CD4-positive, alpha-beta memory T cell (primary cell): Measurements from ENCODE around the gene CLN6. TPM values are rescaled to one million over a fixed set of nuclear protein-coding genes. Genes with fewer than 3 reads are reported as not detected.

Experiments
- CTCF ChIA-PET: fragments of 350-600 bp; sonication (Branson Sonifier 250); formaldehyde crosslinking; loops from one replicate; lab custom pipeline; 2021; ENCODE audit warnings: inconsistent platforms; ENCODE audit not compliant: partially characterized antibody; lab: Charles Lee
- POLR2A ChIA-PET: fragments of 350-600 bp; sonication (Branson Sonifier 250); formaldehyde crosslinking; loops from one replicate; lab custom pipeline; 2021; ENCODE audit not compliant: partially characterized antibody; lab: Charles Lee
- DNase-seq, 5 donors: peaks; one replicate each; pipeline versions ENCODE4 v3.0.0 to v3.0.0-alpha.2; 2020 to 2022; ENCODE audit warnings: mixed read lengths in 1 of 5
- H3K27ac ChIP-seq: one replicate; pipeline ENCODE4 v1.7.0; 2013; ENCODE audit warnings: low read depth, low read length
- H3K27me3 ChIP-seq: 2 replicates; pipeline ENCODE4 v1.7.0; 2013; ENCODE audit warnings: mild to moderate bottlenecking, low read length, moderate library complexity; ENCODE audit not compliant: insufficient read depth
- H3K36me3 ChIP-seq: 2 replicates; pipeline ENCODE4 v1.7.0; 2013; ENCODE audit warnings: mild to moderate bottlenecking, low read length, moderate library complexity; ENCODE audit not compliant: insufficient read depth
- H3K4me1 ChIP-seq: 2 replicates; pipeline ENCODE4 v1.7.0; 2013; ENCODE audit warnings: mild to moderate bottlenecking, low read length, moderate library complexity; ENCODE audit not compliant: insufficient read depth
- H3K4me3 ChIP-seq, 2 donors: one replicate each; pipeline ENCODE4 v1.7.0; 2013; ENCODE audit warnings: low read length in 2 of 2, mild to moderate bottlenecking in 1 of 2
- H3K9me3 ChIP-seq, 2 donors: one replicate each; pipeline ENCODE4 v1.7.0; 2013; ENCODE audit warnings: low read length in 2 of 2, control low read depth in 1 of 2; ENCODE audit not compliant: control insufficient read depth in 1 of 2
- H3K27ac Mint-ChIP-seq, 7 donors: one replicate each; pipeline ENCODE4 v1.8.0; 2020 to 2021; ENCODE audit warnings: mixed read lengths in 7 of 7, mild to moderate bottlenecking in 6 of 7, inconsistent platforms in 3 of 7, moderate library complexity in 3 of 7
- H3K27me3 Mint-ChIP-seq, 2 donors: one replicate each; pipeline ENCODE4 v1.8.0; 2020 to 2021; ENCODE audit warnings: mixed read lengths in 2 of 2
- H3K36me3 Mint-ChIP-seq, 2 donors: one replicate each; pipeline ENCODE4 v1.8.0; 2020 to 2021; ENCODE audit warnings: mixed read lengths in 2 of 2, inconsistent platforms in 1 of 2, mild to moderate bottlenecking in 1 of 2
- H3K4me1 Mint-ChIP-seq, 4 donors: one replicate each; pipeline ENCODE4 v1.8.0; 2020 to 2021; ENCODE audit warnings: mixed read lengths in 4 of 4, mild to moderate bottlenecking in 1 of 4
- H3K4me3 Mint-ChIP-seq, 8 donors: one replicate each; pipeline ENCODE4 v1.8.0; 2020 to 2021; ENCODE audit warnings: mixed read lengths in 8 of 8, mild to moderate bottlenecking in 7 of 8, moderate library complexity in 6 of 8, inconsistent platforms in 3 of 8
- H3K9me3 Mint-ChIP-seq, 8 donors: one replicate each; pipeline ENCODE4 v1.8.0; 2020 to 2021; ENCODE audit warnings: mixed read lengths in 8 of 8, mild to moderate bottlenecking in 5 of 8, inconsistent platforms in 3 of 8, moderate library complexity in 1 of 8
- intact Hi-C: fragments of 100-400 bp; cut with micrococcal nuclease; formaldehyde crosslinking; loops from one replicate; pipeline ENCODE4 v1.15.1; 2023
- polyA plus RNA-seq, 2 donors: library from polyadenylated mRNA; unstranded; fragments of 300-500 nt; fragmentation: Illumina TruSeq; gene quantifications; one replicate each; pipeline ENCODE4 v1.2.3, GENCODE V29; 2021
- total RNA-seq, 2 experiments: library from RNA; stranded (reverse); gene quantifications; one replicate each; pipeline ENCODE4 v1.2.3, GENCODE V29; 2021

Gene CLN6
- total RNA-seq (10 to 100 TPM; 14.5 to 15.6 TPM), polyA plus RNA-seq (1 to 10 TPM; 2.2 to 2.6 TPM)

DNA sequence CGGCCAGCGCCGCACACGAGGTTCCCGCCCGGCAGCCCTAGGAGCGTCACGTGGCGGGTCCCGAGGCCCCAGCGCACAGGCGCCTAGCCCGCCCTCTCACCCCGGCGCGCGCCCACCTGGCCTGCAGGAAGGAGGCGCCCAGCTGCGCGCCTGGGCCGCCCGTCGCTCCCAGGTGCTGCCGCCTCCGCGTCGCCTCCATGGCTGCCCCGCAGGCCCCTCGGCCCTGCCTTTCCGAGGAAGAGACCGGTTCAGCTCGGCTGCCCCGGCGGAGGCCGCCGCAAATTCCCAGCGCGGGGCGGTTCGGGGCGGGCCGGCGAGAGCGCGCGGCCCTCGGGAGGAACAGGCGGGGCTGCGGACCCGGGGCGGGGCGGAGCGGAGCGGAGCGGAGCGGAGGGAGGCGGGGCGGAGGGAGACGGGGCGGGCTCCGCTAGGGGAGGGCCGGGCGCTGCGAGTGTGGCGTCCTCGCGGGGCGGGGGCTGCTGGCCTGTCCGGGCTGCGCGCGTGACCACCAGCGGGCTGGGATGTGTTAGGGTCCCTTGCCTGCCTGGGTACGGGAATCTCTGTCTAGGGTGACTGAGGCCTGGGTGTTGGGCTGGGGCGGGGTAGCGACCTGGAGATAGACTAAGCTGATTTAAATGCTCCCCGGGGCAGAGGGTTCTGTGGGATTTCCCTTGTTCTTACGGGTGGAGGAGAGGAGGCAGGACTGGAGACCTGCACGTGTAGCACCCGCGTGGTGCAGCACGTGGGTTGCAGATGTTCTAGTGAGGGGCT is at the start of gene CLN6:
Gene CLN6 (minus strand): TSS at position 343 of the 771 bp plus-strand sequence. CDS start 144 bp downstream, at position 199.
- peak within 1 kb of the TSS; percentile 57 for H3K27ac ChIP-seq
- DNase-seq, result peak; percentile 78 to 89 (median 84)
- no peaks in the 10 kb centered on the region for H3K9me3 Mint-ChIP-seq
- H3K4me3 Mint-ChIP-seq, result peak within 1 kb of the TSS; percentile 90 to 99 (median 92)
- peaks cover 20% of the 10 kb centered on the region for H3K4me1 ChIP-seq
- H3K27me3 Mint-ChIP-seq, result no peaks in the 10 kb centered on the region
- H3K36me3 ChIP-seq, result no peaks in the 10 kb centered on the region
- POLR2A ChIA-PET, result interaction anchor here (0.8 to 4.8 kb wide), 8 partner anchors 14 to 389 kb away, joined by 3 to 42 read pairs (median 4); partner anchors contain the start of genes FEM1B and PIAS1
- intact Hi-C loops, result loop anchor here (1.0 kb wide), 2 partner anchors 48 to 175 kb away; partner anchors contain the start of genes FEM1B and PIAS1
- H3K27me3 ChIP-seq, result no peaks in the 10 kb centered on the region
- H3K9me3 ChIP-seq, result no peaks in the 10 kb centered on the region
- CTCF ChIA-PET, result interaction anchor here (1.1 to 2.0 kb wide), 4 partner anchors 19 to 367 kb away, joined by 3 to 9 read pairs (median 3); partner anchors contain the start of gene FEM1B
- H3K4me3 ChIP-seq, result peak within 1 kb of the TSS; percentile 78 to 91
- peaks cover 20 to 30% (median 25%) of the 10 kb centered on the region in 4 donors for H3K4me1 Mint-ChIP-seq
- H3K36me3 Mint-ChIP-seq, result peaks cover 0 to 3% of the 10 kb centered on the region in 2 donors
- peak within 1 kb of the TSS; percentile 80 to 98 (median 97) for H3K27ac Mint-ChIP-seq

DNA sequence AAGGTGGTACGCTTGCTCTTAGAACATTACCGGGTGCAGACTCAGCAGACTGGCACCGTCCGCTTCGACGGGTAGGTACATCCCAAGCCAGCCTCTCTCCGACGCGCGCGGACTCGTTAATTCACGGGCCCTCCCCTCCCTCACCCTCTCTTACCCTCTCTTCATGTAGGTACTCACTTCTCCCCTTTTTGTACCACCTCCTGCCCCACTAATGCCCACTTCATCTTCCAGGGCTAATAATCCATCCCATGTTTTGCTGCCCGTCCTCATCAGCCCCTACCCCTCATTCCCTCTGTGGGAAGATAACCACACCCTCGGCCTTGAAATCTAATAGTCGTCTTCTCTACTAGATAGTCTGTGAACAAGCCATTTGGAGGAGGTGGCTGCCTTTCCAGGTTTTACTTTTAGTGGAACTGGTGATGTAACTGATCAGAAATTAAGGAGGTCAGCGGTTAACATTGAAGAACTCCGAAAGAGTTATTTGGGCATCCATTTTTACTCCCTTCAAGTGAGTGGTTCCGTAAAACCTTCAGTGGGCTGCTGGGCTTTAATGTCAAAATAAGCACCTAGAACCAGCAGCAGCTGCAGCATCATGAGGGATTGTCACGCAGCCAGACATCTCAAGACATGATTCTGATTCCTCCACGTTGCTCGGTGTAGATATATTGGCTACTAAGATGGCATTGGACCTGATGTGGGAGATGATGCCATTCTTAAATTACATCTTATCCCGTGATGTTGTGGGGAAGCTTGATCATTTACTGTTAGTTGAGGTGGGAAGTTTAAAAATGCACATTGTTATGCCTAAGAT is 49.3 kb upstream of the CLN6 start:
- Mint-ChIP-seq H3K27me3 (no peaks in the 10 kb centered on the region), H3K36me3 (peaks cover 7 to 26% of the 10 kb centered on the region in 2 donors), H3K9me3 (no peaks in the 10 kb centered on the region), H3K4me3 (peak overlapping the region; percentile 89 to 99 (median 96)), H3K4me1 (peaks cover 42 to 60% (median 48%) of the 10 kb centered on the region in 4 donors), H3K27ac (peak overlapping the region; percentile 91 to 98 (median 96))
- Histone ChIP-seq H3K36me3 (no peaks in the 10 kb centered on the region), H3K27ac (peak overlapping the region; percentile 90), H3K4me3 (peak overlapping the region; percentile 59 to 87), H3K27me3 (no peaks in the 10 kb centered on the region), H3K9me3 (no peaks in the 10 kb centered on the region), H3K4me1 (peaks cover 60% of the 10 kb centered on the region)
- peak in 2 of 5 donors; percentile 4 to 56 for DNase-seq
- ChIA-PET CTCF (interaction anchor here (1.3 to 3.0 kb wide), 3 partner anchors 13 to 28 kb away, joined by 4 to 19 read pairs (median 13); no protein-coding TSS in a partner anchor), POLR2A (interaction anchor here (1.2 to 3.7 kb wide), 12 partner anchors 9 to 540 kb away, joined by 3 to 60 read pairs (median 12); partner anchors contain the start of gene CLN6)
- intact Hi-C loops, result loop anchor here (5.0 kb wide), 2 partner anchors 736 to 1134 kb away; partner anchors contain the start of genes KIF23 and MAP2K5

DNA sequence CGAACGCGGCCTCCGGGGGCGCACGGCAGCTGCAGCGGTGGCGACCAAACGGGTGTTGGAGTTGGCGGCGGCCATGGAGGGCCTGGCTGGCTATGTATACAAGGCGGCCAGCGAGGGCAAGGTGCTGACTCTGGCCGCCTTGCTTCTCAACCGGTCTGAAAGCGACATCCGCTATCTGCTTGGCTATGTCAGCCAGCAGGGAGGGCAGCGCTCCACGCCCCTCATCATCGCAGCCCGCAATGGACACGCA is 48.7 kb upstream of the CLN6 start:
- Mint-ChIP-seq H3K27ac (peak overlapping the region; percentile 91 to 98 (median 96)), H3K36me3 (peaks cover 7 to 26% of the 10 kb centered on the region in 2 donors), H3K27me3 (no peaks in the 10 kb centered on the region), H3K4me1 (peaks cover 41 to 60% (median 48%) of the 10 kb centered on the region in 4 donors), H3K9me3 (no peaks in the 10 kb centered on the region), H3K4me3 (peak overlapping the region; percentile 89 to 99 (median 96))
- intact Hi-C loops, result loop anchor here (5.0 kb wide), 2 partner anchors 736 to 1134 kb away; partner anchors contain the start of genes KIF23 and MAP2K5
- Histone ChIP-seq H3K36me3 (no peaks in the 10 kb centered on the region), H3K27ac (peak overlapping the region; percentile 90), H3K27me3 (no peaks in the 10 kb centered on the region), H3K4me1 (peaks cover 58% of the 10 kb centered on the region), H3K9me3 (no peaks in the 10 kb centered on the region), H3K4me3 (peak overlapping the region; percentile 59 to 87)
- CTCF ChIA-PET, result interaction anchor here (1.3 to 2.5 kb wide), 5 partner anchors 14 to 49 kb away, joined by 4 to 13 read pairs (median 9); partner anchors contain the start of gene CLN6
- POLR2A ChIA-PET, result interaction anchor here (1.2 to 3.7 kb wide), 15 partner anchors 10 to 736 kb away, joined by 3 to 60 read pairs (median 12); partner anchors contain the start of genes CLN6, MAP2K5 and PIAS1
- DNase-seq, result no peak

DNA sequence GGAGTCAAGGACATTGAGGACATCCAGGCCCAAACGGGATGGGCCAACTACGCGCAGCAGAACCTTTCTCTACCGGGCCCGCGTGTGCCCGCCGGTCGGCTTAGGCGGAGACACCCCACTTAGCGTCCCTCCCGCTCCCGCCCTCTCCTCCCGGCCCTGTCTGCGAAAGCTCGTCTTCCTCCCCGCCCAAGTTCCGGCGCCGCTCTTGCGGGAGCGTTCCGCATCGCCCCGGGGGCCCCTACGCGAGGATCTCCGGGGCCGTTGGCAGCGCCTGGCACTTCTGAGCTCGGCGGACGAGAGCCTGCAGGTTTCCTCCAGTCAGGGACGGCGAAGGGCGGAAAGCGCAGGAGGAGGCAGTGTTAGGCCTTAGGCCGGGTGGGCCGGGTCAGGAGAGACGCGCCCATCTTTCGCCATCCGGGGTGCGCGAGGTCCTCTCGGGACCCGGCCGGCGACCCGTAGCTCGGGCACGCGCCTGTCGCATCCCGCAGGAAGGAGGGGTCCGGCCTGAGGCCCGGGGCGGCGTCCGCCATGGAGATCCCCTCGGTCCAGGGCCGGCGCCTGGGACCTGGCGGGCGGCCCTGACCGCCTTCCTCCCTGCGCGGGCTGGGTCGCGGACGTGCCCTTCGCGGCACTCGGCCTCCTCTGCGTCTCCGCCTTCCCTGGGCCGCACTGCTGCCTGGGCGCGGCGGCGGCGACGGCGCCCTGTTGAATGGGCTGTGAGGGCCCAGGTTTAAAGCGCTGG is 48.2 kb upstream of the CLN6 start, which contains the start of gene FEM1B:
Gene FEM1B (plus strand): TSS at position 143 of the 742 bp plus-strand sequence. CDS start 673 bp downstream, outside the sequence.
- peak; percentile 90 to 94 (median 91) for DNase-seq
- no peaks in the 10 kb centered on the region for H3K27me3 Mint-ChIP-seq
- peaks cover 7 to 26% of the 10 kb centered on the region in 2 donors for H3K36me3 Mint-ChIP-seq
- no peaks in the 10 kb centered on the region for H3K36me3 ChIP-seq
- no peaks in the 10 kb centered on the region for H3K9me3 Mint-ChIP-seq
- peak within 1 kb of the TSS; percentile 96 to 98 (median 98) for H3K27ac Mint-ChIP-seq
- H3K4me3 Mint-ChIP-seq, result peak within 1 kb of the TSS; percentile 94 to 99 (median 96)
- peak within 1 kb of the TSS; percentile 79 to 87 for H3K4me3 ChIP-seq
- ChIA-PET CTCF (interaction anchor here (1.2 to 2.5 kb wide), 6 partner anchors 14 to 49 kb away, joined by 3 to 13 read pairs (median 9); partner anchors contain the start of gene CLN6), POLR2A (interaction anchor here (0.7 to 3.7 kb wide), 18 partner anchors 10 to 736 kb away, joined by 3 to 60 read pairs (median 10); partner anchors contain the start of genes CLN6, MAP2K5 and PIAS1)
- no peaks in the 10 kb centered on the region for H3K27me3 ChIP-seq
- peaks cover 41 to 60% (median 48%) of the 10 kb centered on the region in 4 donors for H3K4me1 Mint-ChIP-seq
- peak within 1 kb of the TSS; percentile 90 for H3K27ac ChIP-seq
- H3K9me3 ChIP-seq, result no peaks in the 10 kb centered on the region
- intact Hi-C loops, result loop anchor here (1.0 to 5.0 kb wide), 7 partner anchors 20 to 1135 kb away; partner anchors contain the start of genes CLN6, KIF23, MAP2K5 and PIAS1
- peaks cover 53% of the 10 kb centered on the region for H3K4me1 ChIP-seq

DNA sequence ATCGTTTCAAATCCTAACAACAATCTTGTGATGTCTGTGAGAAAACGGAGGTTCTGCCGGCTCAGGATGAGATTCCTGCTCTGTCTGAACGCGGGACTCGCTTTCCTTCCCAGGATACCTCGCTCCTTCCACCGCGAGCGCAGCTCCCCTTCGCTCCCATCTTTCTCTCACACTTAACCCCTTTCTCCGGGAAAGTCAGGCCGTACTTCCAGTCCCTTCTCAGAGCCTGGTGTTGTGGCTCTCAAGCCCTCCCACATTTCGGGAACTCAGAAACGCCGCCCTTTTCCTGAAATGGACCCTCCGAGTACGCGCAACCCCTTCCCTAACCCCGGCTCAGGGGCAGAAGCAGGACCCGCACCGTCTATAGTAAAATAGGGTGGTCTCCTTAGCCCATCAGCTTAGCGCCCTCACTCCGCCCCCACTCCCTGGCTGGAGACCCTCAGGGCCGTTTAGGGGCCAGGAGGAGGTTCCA is 47.6 kb upstream of the CLN6 start:
- Histone ChIP-seq H3K9me3 (no peaks in the 10 kb centered on the region), H3K4me3 (peak overlapping the region; percentile 79 to 87), H3K27ac (peak overlapping the region; percentile 90), H3K27me3 (no peaks in the 10 kb centered on the region), H3K4me1 (peaks cover 47% of the 10 kb centered on the region), H3K36me3 (no peaks in the 10 kb centered on the region)
- CTCF ChIA-PET, result interaction anchor here (1.2 to 2.5 kb wide), 5 partner anchors 18 to 48 kb away, joined by 3 to 13 read pairs (median 9); partner anchors contain the start of gene CLN6
- H3K27ac Mint-ChIP-seq, result peak overlapping the region; percentile 96 to 98 (median 98)
- POLR2A ChIA-PET, result interaction anchor here (0.7 to 3.7 kb wide), 17 partner anchors 11 to 735 kb away, joined by 4 to 60 read pairs (median 11); partner anchors contain the start of genes CLN6, MAP2K5 and PIAS1
- peaks cover 7 to 26% of the 10 kb centered on the region in 2 donors for H3K36me3 Mint-ChIP-seq
- H3K27me3 Mint-ChIP-seq, result no peaks in the 10 kb centered on the region
- H3K9me3 Mint-ChIP-seq, result no peaks in the 10 kb centered on the region
- peak overlapping the region; percentile 94 to 97 (median 96) for H3K4me3 Mint-ChIP-seq
- DNase-seq, result no peak
- intact Hi-C loops, result loop anchor here (1.0 to 5.0 kb wide), 7 partner anchors 20 to 1135 kb away; partner anchors contain the start of genes CLN6, KIF23, MAP2K5 and PIAS1
- peaks cover 37 to 55% (median 44%) of the 10 kb centered on the region in 4 donors for H3K4me1 Mint-ChIP-seq
